PFSK-1 (cell line): ENCODE results near the gene INPP5A.

Source experiments
- FOXP2 ChIP-seq: optimal IDR thresholded peaks from 2 replicates; pipeline ENCODE3; 2011; ENCODE audit warnings: borderline replicate concordance, control low read depth, inconsistent platforms; ENCODE audit not compliant: insufficient read depth; ENCODE audit errors: extremely low read length, extremely low read depth
- POLR2AphosphoS5 ChIP-seq: IDR thresholded peaks from 2 replicates; pipeline ENCODE4 v1.6.1; 2012; ENCODE audit warnings: low read depth, mild to moderate bottlenecking, control low read depth, low read length, moderate library complexity
- SIN3A ChIP-seq: IDR thresholded peaks from 2 replicates; pipeline ENCODE4 v1.6.1; 2012; ENCODE audit warnings: mild to moderate bottlenecking, low read length, moderate library complexity, borderline replicate concordance; ENCODE audit not compliant: insufficient read depth
- TAF1 ChIP-seq: IDR thresholded peaks from 2 replicates; pipeline ENCODE4 v1.6.1; 2012; ENCODE audit warnings: low read length, control low read depth, borderline replicate concordance; ENCODE audit not compliant: insufficient read depth
- TF ChIP-seq, protein P1 (sequence below), 2 experiments: IDR thresholded peaks; 2 replicates each; pipeline versions ENCODE4 v1.6.1 to v1.8.0; 2011 to 2012; ENCODE audit warnings: low read depth in 2 of 2, low read length in 2 of 2, control low read depth in 1 of 2, inconsistent platforms in 1 of 2, mild to moderate bottlenecking in 1 of 2, moderate library complexity in 1 of 2; ENCODE audit not compliant: insufficient read depth in 1 of 2

The INPP5A gene

DNA sequence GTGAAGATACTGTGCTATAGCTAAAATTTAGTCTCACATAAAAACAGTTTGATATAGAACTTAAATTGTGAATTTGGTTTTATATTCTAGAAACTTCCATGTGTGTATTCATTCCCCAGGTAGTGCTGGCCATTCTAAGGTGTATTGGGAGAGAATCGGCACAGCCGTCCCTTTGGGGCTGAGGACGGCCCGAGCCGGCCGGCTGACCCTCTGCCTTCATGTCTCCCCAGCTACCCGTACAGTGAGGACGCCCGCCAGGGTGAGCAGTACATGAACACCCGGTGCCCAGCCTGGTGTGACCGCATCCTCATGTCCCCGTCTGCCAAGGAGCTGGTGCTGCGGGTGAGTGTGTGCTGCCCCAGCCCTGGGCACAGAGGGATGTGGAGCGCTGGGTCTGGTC lies 239.9 kb downstream of the INPP5A start:
- TF ChIP-seq FOXP2 (no peak), SIN3A (no peak), POLR2AphosphoS5 (no peak), TAF1 (no peak)
- TF ChIP-seq, protein P1, sequence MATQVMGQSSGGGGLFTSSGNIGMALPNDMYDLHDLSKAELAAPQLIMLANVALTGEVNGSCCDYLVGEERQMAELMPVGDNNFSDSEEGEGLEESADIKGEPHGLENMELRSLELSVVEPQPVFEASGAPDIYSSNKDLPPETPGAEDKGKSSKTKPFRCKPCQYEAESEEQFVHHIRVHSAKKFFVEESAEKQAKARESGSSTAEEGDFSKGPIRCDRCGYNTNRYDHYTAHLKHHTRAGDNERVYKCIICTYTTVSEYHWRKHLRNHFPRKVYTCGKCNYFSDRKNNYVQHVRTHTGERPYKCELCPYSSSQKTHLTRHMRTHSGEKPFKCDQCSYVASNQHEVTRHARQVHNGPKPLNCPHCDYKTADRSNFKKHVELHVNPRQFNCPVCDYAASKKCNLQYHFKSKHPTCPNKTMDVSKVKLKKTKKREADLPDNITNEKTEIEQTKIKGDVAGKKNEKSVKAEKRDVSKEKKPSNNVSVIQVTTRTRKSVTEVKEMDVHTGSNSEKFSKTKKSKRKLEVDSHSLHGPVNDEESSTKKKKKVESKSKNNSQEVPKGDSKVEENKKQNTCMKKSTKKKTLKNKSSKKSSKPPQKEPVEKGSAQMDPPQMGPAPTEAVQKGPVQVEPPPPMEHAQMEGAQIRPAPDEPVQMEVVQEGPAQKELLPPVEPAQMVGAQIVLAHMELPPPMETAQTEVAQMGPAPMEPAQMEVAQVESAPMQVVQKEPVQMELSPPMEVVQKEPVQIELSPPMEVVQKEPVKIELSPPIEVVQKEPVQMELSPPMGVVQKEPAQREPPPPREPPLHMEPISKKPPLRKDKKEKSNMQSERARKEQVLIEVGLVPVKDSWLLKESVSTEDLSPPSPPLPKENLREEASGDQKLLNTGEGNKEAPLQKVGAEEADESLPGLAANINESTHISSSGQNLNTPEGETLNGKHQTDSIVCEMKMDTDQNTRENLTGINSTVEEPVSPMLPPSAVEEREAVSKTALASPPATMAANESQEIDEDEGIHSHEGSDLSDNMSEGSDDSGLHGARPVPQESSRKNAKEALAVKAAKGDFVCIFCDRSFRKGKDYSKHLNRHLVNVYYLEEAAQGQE (IDR thresholded peaks at IDR 0.05; ENCODE audit: insufficient read depth in 1 of 2, low read depth in 2 of 2, low read length in 2 of 2): no peak

DNA sequence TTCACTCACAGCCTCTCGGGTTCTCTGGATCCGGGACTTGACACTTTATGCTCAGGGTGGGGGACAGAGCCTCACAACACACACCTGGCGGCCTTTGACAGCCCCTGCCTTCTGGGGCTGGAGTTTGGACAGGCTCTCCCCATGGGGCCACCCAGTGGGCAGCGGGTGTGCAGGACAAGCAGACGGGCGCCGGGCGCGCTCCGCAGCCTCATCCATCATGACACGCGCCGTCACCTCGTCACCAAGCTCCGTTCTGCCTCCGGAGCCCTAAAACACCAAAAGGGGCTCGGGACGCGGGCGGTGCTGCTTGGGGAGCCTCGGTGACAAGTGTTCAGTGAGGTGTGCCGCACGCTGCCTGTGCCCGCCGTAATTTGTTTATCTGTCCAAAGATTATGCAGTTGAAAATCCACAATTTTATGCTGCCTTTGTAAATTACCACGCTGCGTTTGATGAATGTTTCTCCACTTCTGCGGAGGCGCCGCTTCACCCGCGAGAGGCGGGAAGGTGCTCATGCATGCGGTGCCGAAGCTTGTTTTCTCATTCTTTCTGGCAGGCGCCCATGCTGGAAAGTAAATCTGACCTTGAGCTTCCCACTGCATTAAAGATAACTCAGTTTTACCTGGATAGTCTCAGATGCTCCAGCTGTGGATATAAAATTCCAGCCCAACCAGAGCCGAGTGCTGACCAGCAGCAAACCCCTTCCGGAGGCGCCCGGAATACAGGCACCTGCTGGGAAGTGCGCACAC lies 242.1 kb downstream of the INPP5A start:
- TF ChIP-seq, protein P1 (IDR thresholded peaks at IDR 0.05; ENCODE audit: insufficient read depth in 1 of 2, low read depth in 2 of 2, low read length in 2 of 2): no peak
- no peak for TF ChIP-seq POLR2AphosphoS5
- no peak for TF ChIP-seq FOXP2
- TF ChIP-seq SIN3A: no peak
- TF ChIP-seq TAF1: no peak

DNA sequence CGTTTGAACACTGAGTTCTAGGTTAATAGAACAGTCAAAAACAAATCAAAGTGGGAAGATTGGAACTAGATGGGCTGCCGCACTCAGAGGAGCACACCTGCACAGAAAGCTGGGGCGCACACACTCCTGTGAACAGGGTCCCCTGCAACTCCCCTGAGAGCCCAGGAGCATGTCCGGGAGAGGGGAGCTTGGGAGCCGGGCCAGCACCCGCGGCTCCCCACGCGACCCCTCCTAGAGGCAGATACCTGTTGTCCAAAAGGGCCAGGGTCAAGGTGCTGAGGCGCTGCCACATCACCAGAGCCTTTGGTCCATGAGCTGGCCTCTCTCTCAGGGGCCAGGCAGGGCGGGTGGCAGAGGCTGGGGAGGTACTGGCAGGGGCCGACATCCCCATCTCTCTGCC lies 242.8 kb downstream of the INPP5A start:
- TF ChIP-seq TAF1: no peak
- no peak for TF ChIP-seq FOXP2
- TF ChIP-seq SIN3A: no peak
- TF ChIP-seq, protein P1 (IDR thresholded peaks at IDR 0.05; ENCODE audit: insufficient read depth in 1 of 2, low read depth in 2 of 2, low read length in 2 of 2): no peak
- no peak for TF ChIP-seq POLR2AphosphoS5

DNA sequence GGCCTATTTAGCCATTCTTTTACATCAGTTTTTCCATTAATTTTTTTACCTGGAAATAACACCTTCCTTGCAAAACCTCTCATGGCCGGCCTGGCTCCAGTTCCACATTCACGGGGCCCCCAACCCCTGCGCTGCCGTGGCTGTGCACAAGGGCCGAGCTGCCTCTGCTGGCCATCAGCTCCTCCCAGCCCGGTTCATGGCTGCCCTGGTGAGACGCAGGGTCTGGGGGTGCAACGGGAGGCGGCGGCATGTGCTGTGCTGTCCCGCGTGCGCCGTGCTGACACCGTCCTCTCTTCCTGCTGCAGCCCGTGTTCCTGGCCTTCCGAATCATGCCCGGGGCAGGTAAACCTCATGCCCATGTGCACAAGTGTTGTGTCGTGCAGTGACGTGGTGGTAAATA lies 244.0 kb downstream of the INPP5A start:
- no peak for TF ChIP-seq TAF1

DNA sequence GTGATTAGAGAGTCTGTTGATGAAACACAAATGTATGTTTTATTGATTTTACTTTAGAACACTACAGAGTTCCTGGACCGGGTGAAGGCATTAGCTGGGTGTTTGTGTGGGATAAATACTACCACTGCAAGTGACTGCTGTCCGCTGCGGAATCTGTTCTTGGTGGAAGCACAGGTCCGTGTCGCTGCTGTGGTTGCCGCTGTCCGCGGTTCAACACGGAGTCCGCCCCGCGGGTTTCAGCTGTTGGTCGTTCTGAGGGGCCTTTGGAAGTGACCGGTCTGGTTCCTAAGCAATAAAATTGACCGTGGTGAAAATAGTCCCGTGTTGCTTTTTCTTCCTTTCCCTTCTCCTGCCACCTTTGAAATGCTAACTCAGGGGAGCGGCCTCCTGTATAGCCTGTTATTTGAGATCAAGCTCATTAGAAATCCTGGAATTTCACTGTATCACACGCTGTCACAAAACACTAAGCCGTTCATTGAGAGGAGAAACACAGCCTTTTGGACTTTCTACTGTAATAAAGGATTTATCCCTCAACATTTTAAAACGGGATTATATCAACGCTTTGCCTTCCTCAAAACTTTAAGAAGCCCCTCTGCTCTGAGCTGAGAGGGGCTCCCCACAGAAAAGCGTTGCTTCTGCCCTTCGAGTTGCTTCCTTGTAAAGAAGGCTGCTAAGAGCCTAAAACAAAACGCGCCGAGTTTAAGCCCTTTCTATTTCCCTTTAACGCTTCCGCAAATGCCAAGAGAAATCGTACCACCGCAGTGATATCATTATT lies 245.8 kb downstream of the INPP5A start:
- TF ChIP-seq FOXP2 (no peak), SIN3A (no peak), TAF1 (no peak), POLR2AphosphoS5 (no peak)
- TF ChIP-seq, protein P1 (IDR thresholded peaks at IDR 0.05; ENCODE audit: insufficient read depth in 1 of 2, low read depth in 2 of 2, low read length in 2 of 2): no peak
